ACC112 (cell line): ENCODE results near the gene CASZ1.

Experiments
- H2AFZ ChIP-seq: fragments of 200-600 bp; sonication (generic); one replicate; pipeline ENCODE4 v1.6.0; 2017; ENCODE audit warnings: antibody characterized with exemption, low read length; ENCODE audit not compliant: unreplicated experiment
- H3K27ac ChIP-seq: fragments of 200-600 bp; sonication (generic); 2 replicates; pipeline ENCODE4 v1.5.1; 2014; ENCODE audit warnings: low read depth, mild to moderate bottlenecking, antibody characterized with exemption, low read length, moderate library complexity
- H3K27me3 ChIP-seq: fragments of 200-600 bp; sonication (generic); 2 replicates; pipeline ENCODE4 v1.6.1; 2014; ENCODE audit warnings: mild to moderate bottlenecking, antibody characterized with exemption, low read length, moderate library complexity, mixed read lengths; ENCODE audit not compliant: insufficient read depth
- H3K36me3 ChIP-seq: fragments of 200-600 bp; sonication (generic); 2 replicates; pipeline ENCODE4 v1.6.1; 2016; ENCODE audit warnings: mild to moderate bottlenecking, antibody characterized with exemption, low read length, moderate library complexity, mixed read lengths; ENCODE audit not compliant: insufficient read depth
- H3K4me1 ChIP-seq: fragments of 200-600 bp; sonication (generic); one replicate; pipeline ENCODE4 v1.6.1; 2016; ENCODE audit warnings: low read length, mixed read lengths; ENCODE audit not compliant: insufficient read depth, unreplicated experiment, control insufficient read depth
- H3K4me3 ChIP-seq: fragments of 200-600 bp; sonication (generic); 2 replicates; pipeline ENCODE4 v1.5.1; 2014; ENCODE audit warnings: mild to moderate bottlenecking, low read depth, low read length
- H3K79me2 ChIP-seq: fragments of 200-600 bp; sonication (generic); one replicate; pipeline ENCODE4 v1.6.0; 2016; ENCODE audit warnings: low read length; ENCODE audit not compliant: control insufficient read depth, unreplicated experiment, insufficient read depth

Gene CASZ1

DNA sequence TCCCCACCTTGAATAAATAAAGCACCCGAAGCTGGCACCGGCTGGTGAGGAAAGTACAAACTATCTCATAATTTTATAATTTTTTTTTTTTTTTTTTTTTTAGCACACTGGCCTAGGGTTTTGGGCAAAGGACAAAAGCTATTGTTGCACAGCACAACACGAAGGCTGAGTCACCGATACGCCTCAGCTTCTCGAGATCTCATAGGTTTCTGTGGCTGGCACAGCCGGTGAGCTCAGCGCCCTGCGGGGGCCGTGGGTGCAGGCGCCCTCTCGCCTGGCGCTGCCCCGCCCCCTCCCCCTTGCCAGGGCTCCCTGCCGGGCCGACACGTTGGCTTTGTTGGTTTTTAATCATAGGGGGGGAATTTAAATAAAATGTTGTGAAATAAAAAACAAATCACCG, 17.2 kb downstream of the CASZ1 start:
- Histone ChIP-seq H3K4me3 (no peak overlapping the region), H3K79me2 (no peaks in the 10 kb centered on the region), H3K27me3 (peaks cover 59% of the 10 kb centered on the region), H3K4me1 (no peaks in the 10 kb centered on the region), H3K36me3 (no peaks in the 10 kb centered on the region), H2AFZ (no peak overlapping the region), H3K27ac (no peak overlapping the region)

- H3K79me2 ChIP-seq: no peaks in the 10 kb centered on the region
- H2AFZ ChIP-seq: no peak overlapping the region
- no peaks in the 10 kb centered on the region for H3K4me1 ChIP-seq
- H3K27ac ChIP-seq: no peak overlapping the region
- H3K4me3 ChIP-seq: no peak overlapping the region
- no peaks in the 10 kb centered on the region for H3K36me3 ChIP-seq
- peaks cover 64% of the 10 kb centered on the region for H3K27me3 ChIP-seq
These were observed 17.8 kb downstream of the CASZ1 start for GRCh38 chr1:10778640-10779039.

DNA sequence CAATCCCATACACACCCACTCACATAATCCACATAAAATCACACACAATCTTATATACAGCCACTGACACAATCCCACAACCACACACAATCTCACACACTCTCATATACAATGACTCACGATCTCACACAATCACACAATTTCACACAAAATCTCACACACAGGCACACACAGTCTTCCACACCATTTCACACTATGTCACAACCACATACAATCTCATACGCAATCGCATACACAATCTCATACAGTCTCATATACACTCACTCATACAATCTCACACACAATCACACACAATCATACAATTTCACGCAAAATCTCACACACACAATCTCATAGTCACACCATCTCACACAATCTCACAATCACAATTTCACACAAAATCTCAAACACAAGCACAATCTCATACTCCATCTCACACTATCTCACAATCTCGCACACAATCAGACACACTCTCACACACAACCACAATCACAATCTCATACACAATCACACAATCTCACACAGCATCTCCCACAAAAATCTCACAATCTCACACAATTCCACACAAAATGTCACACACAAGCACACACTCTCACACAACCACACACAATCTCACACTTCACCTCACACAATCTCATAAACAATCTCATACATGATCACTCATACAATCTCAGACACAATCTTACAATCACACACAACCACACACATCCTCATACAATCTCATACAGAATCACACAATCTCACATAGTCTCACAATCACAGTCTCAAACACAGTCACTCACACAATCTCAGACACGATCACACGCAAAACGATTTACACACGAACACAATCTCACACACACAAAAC, 18.5 kb downstream of the CASZ1 start:
- no peak overlapping the region for H3K27ac ChIP-seq
- H3K79me2 ChIP-seq: no peaks in the 10 kb centered on the region
- no peak overlapping the region for H3K4me3 ChIP-seq
- H3K27me3 ChIP-seq: peaks cover 64% of the 10 kb centered on the region
- H3K36me3 ChIP-seq: no peaks in the 10 kb centered on the region
- H3K4me1 ChIP-seq: no peaks in the 10 kb centered on the region
- H2AFZ ChIP-seq: no peak overlapping the region

DNA sequence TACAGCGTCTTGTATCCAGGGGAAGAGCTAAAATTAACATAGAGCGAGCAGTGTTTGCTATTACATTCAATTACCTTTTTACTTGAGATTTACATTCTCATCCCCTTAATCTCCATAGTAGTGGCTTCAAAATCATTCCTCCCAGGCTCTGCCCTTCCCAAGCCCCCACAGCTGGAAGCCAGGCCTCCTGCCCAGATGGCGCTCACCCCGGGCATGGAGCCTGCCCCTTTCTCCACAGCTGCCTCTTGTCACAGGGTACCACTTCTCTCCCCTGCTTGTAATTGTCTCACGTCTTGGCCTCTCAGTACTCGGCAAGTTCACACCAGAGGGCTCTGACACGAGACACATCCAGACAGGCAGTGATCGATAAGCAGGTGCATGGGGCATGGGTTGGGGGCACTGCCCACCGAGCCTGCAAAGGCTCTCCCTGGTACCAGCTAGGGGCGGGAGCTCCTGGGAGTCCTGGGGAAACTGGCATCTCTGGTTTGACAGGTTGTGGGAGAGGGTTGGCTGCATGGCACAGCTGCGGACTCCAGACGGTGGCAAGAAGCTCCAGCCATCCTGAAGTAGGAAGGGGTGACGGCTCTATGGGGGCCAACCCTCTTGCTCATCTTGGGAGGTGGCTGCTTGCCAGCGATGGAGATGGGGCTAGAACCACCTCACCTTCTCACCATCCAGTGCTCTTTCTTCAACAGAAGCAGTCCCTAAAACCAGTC, 20.1 kb downstream of the CASZ1 start:
- no peaks in the 10 kb centered on the region for H3K4me1 ChIP-seq
- no peak overlapping the region for H3K4me3 ChIP-seq
- H3K79me2 ChIP-seq: no peaks in the 10 kb centered on the region
- no peak overlapping the region for H2AFZ ChIP-seq
- H3K36me3 ChIP-seq: no peaks in the 10 kb centered on the region
- peaks cover 65% of the 10 kb centered on the region for H3K27me3 ChIP-seq
- no peak overlapping the region for H3K27ac ChIP-seq

DNA sequence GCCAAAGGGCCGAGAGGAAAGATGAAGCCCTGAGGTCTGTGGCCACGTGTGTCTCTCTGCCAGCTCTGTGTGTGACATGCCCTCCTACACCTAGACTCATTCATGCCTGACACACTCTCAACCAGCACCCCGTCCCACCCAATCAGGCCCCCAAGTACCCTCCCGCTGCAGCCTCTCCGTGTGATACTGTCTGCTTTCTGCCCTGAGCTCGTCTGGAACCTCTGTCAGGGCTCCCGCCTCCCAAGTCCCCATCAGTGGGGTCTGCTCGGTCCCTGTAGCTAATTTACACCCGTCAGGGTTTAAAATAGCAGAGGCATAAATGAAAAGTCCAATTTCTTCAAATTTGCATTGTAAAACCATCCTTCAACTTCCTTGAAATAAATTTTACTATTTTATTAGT, 20.7 kb downstream of the CASZ1 start:
- no peaks in the 10 kb centered on the region for H3K4me1 ChIP-seq
- no peak overlapping the region for H2AFZ ChIP-seq
- H3K79me2 ChIP-seq: no peaks in the 10 kb centered on the region
- no peak overlapping the region for H3K27ac ChIP-seq
- H3K4me3 ChIP-seq: no peak overlapping the region
- peaks cover 65% of the 10 kb centered on the region for H3K27me3 ChIP-seq
- H3K36me3 ChIP-seq: no peaks in the 10 kb centered on the region

GRCh38 chr1:10774615-10775310, 21.7 kb downstream of the CASZ1 start:
- Histone ChIP-seq H3K27me3 (peaks cover 75% of the 10 kb centered on the region), H3K27ac (no peak overlapping the region), H3K4me1 (no peaks in the 10 kb centered on the region), H3K79me2 (no peaks in the 10 kb centered on the region), H3K4me3 (no peak overlapping the region), H3K36me3 (no peaks in the 10 kb centered on the region), H2AFZ (no peak overlapping the region)

DNA sequence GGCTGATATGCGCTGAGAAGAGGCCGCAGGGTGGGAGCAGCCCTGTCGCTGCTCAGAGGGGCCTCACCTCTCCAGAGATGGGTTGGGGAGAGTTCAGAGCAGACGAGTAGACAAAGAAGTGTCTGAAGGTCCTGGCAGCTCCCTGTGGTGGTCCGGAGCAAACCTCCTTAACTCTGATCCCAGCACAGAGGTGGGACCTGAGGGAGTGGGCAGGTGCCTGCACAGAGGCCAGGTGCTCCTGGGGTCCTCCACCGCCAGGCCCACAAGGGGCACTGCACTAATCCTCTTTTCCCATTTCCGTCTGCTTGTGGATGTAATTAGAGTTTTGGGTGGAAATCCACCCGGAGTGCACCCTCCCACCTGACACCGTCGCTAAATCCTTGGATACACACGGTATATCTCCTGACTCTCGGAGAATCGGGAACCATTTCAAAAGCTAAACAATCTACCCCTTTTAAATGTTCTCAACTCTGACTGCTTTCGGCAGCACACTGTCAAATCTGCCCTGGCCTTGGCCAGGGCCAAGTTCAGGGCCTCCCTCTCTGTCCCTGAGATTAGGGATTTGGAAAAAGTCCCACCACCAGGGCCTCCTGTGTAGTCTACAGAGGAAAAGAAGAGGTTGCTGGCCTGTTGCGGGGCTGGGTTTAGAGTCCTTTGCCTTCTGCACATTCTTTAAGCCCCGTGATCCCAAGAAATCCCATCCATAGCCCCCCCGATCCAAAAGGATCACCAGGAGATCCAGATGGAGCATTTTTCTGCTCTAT, 22.4 kb downstream of the CASZ1 start:
- H3K27ac ChIP-seq: no peak overlapping the region
- H3K4me3 ChIP-seq: no peak overlapping the region

DNA sequence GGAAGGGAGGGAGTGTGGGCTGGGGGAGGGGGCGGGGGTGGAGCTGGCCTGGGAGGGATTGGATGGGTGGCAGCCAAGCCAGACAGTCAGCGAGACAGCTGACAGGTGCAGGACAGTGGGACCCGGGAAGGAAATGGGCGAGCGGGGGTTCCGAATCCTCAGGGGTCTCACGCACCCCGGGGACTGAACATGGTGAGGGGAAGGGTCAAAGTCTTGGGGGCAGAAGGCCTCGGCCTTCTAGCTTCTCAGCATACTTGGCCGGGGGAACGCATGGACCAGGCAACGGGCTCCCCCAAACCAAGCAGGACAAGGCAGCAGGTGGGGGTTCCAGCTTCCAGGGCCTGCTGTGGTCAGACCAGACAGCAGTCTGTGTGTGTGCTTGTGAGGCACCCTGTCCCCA, 23.1 kb downstream of the CASZ1 start:
- H3K36me3 ChIP-seq: no peaks in the 10 kb centered on the region
- H3K27ac ChIP-seq: no peak overlapping the region
- H3K4me1 ChIP-seq: no peaks in the 10 kb centered on the region
- no peak overlapping the region for H2AFZ ChIP-seq
- H3K27me3 ChIP-seq: peaks cover 83% of the 10 kb centered on the region
- no peaks in the 10 kb centered on the region for H3K79me2 ChIP-seq
- no peak overlapping the region for H3K4me3 ChIP-seq

More for the DNA sequence above, 22.4 kb downstream of the CASZ1 start:
- Histone ChIP-seq H3K36me3 (no peaks in the 10 kb centered on the region), H3K4me1 (no peaks in the 10 kb centered on the region), H3K27me3 (peaks cover 79% of the 10 kb centered on the region), H3K79me2 (no peaks in the 10 kb centered on the region), H2AFZ (no peak overlapping the region)

GRCh38 chr1:10772711-10773110, 23.7 kb downstream of the CASZ1 start:
- Histone ChIP-seq H2AFZ (no peak overlapping the region), H3K79me2 (no peaks in the 10 kb centered on the region), H3K27ac (no peak overlapping the region), H3K27me3 (peaks cover 77% of the 10 kb centered on the region), H3K4me3 (no peak overlapping the region), H3K4me1 (no peaks in the 10 kb centered on the region), H3K36me3 (no peaks in the 10 kb centered on the region)

DNA sequence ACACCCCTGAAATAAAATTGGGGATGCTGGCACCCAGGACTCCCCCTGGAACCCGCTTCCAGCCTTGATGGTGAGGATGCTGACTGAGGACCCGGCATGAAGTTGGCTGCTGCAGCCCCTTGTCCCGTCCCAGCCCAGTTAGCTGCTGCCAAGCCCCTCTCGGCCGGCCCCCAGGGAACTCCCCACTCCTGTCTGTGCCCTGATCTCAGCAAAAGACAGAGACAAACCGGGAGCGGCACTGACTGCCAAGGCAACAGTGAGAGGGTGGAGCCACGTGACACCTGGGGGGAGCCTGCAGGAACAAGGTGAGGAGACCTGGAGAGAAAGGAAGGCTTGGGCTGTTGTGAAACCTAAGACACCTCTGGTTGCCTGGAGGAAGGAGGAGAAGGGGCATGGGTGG, 24.7 kb downstream of the CASZ1 start:
- H3K4me3 ChIP-seq: no peak overlapping the region
- no peaks in the 10 kb centered on the region for H3K36me3 ChIP-seq
- no peaks in the 10 kb centered on the region for H3K79me2 ChIP-seq
- H3K27ac ChIP-seq: no peak overlapping the region
- peaks cover 70% of the 10 kb centered on the region for H3K27me3 ChIP-seq
- no peaks in the 10 kb centered on the region for H3K4me1 ChIP-seq
- no peak overlapping the region for H2AFZ ChIP-seq
